ENCODE results near the gene NECTIN1. TPM values are rescaled to one million over a fixed set of nuclear protein-coding genes. Genes with fewer than 3 reads are reported as not detected.

The NECTIN1 gene
- total and polyA plus RNA-seq, 5 donors, result 5.2 to 14.5 (median 8.1) TPM

DNA sequence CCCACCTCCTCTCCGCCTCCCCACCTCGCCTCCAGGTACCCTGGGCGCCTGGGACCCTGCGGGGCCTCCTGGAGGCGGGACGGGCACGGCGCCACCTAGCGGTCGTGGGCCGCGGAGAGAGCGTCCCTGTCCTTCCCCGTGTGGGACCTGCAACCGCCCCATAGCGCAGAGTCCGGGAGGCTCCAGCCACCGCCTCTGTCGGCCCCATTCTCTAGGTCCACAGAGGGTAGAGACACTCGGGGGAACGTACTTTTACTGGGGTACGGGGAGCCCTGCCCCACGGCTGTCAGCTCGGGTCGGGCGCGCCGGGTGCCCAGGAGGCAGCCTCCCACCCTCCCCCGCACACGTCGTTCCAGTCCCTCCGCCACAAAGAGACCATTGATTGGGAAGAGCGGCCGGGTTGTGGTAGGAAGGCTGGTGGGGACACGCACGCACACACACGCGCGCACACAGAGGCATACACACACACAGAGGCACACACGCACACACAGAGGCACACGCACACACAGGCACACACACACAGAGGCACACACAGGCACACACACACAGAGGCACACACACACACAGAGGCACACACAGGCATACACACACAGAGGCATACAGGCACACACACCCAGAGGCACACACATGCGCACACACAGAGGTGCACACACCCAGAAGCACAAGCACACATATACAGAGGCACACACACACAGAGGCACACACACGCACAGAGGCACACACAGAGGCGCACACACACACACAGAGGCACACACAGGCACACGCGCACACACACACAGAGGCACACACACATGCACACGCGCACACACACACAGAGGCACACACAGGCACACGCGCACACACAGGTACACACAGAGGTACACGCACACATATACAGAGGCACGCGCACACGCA lies 12.6 kb upstream of the NECTIN1 start:
- WGBS, result 12% methylated on average over 54 of the region's 54 CpGs
- intact Hi-C loops (cut with DNase I), result no loop called here
- no peaks in the 10 kb centered on the region for H3K9me3 ChIP-seq (ENCODE audit: control insufficient read depth, low read length)
- H3K4me3 ChIP-seq (ENCODE audit: low read length), result peak overlapping the region; percentile 5
- ATAC-seq (peak; percentile 73 to 82), DNase-seq (peak; percentile 55 to 86 (median 83))
- no peaks in the 10 kb centered on the region for H3K27me3 ChIP-seq (ENCODE audit: control insufficient read depth, insufficient read depth)
- H3K4me1 ChIP-seq (ENCODE audit: control insufficient read depth, insufficient read depth, low read length), result no peaks in the 10 kb centered on the region
- H3K27ac ChIP-seq (ENCODE audit: low read length), result no peak overlapping the region

DNA sequence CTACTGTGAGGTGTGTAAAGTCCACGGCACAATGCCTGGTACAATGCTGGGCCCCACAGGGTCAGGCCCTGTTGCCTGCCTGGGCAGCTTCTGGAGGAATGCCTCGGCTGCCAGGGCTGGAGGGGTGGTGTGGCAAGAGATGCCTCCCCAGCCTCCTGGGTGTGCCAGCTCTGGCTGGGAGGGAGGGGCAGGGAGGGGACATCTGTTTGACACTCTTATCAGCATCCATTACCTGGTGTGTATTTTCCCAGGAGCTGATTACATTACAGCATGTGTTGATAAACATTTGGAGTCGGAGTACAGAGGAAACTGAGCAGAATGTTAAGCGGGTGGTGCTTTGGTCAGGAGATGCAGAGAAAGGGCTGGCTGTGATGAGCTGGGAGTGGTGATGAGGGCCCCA lies 11.0 kb upstream of the NECTIN1 start:
- Histone ChIP-seq H3K27me3 (ENCODE audit: control insufficient read depth, insufficient read depth) (no peaks in the 10 kb centered on the region), H3K4me3 (ENCODE audit: low read length) (no peak overlapping the region), H3K4me1 (ENCODE audit: control insufficient read depth, insufficient read depth, low read length) (no peaks in the 10 kb centered on the region), H3K9me3 (ENCODE audit: control insufficient read depth, low read length) (no peaks in the 10 kb centered on the region), H3K27ac (ENCODE audit: low read length) (no peak overlapping the region)
- intact Hi-C loops (cut with DNase I), result no loop called here
- ATAC-seq (no peak), DNase-seq (no peak)
- 83% methylated on average over 4 of the region's 4 CpGs for WGBS

DNA sequence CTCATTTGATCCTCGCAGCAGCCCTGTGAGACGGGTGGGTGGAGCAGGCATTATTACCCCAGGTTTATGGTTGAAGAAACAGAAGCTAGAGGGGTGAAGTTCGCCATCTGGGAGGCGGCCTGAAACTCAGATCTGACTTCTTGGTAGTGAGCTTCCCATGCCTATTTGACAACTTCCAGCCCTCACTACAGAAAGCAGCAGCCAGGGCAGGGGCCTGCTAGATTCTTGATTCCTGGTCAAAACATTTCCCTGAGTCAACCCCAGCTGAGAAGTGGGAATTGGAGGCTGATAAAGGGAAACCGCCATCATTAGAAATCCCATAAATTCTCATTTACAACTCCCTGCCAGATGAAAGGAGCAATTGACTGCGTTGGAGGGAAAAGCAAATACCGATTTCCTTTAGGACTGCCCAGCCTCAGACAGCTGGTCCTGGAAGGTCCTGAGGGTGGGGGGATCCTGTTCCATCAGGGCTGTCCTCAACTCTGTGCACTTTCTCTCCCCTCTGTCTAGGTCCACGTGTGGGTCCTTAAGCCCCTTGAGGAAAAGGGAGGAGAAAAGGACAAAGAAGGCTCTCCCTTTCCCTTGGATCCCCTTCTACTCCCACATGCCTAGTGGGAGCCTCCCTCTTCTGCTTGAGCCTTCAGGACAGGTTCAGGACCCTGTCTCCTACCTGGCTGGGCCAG lies 10.2 kb upstream of the NECTIN1 start:
- Histone ChIP-seq H3K9me3 (ENCODE audit: control insufficient read depth, low read length) (no peaks in the 10 kb centered on the region), H3K4me3 (ENCODE audit: low read length) (no peak overlapping the region), H3K27ac (ENCODE audit: low read length) (no peak overlapping the region), H3K4me1 (ENCODE audit: control insufficient read depth, insufficient read depth, low read length) (no peaks in the 10 kb centered on the region), H3K27me3 (ENCODE audit: control insufficient read depth, insufficient read depth) (no peaks in the 10 kb centered on the region)
- intact Hi-C loops (cut with DNase I), result no loop called here
- no peak for DNase-seq
- no peak for ATAC-seq
- WGBS, result 55% methylated on average over 8 of the region's 8 CpGs

DNA sequence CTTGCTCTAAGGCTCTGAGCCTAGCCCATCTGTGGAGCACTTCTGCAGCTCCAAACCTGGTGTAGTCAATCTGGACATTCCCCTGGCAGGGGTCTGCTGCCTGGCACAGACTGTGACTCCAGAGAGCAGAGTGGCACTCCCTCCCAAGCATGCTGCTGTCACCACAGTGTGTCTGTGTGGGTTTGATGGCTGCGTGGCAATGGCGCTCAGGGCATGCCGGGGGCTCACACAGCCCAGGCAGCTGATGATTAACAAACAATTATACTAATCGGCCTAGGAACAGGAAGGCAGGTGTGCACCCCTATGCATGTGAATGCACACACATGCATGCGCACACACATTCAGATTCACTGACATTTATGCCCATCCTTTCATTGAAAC lies 9.0 kb upstream of the NECTIN1 start:
- WGBS, result 94% methylated on average over 5 of the region's 5 CpGs
- Histone ChIP-seq H3K4me1 (ENCODE audit: control insufficient read depth, insufficient read depth, low read length) (no peaks in the 10 kb centered on the region), H3K27ac (ENCODE audit: low read length) (no peak overlapping the region), H3K9me3 (ENCODE audit: control insufficient read depth, low read length) (no peaks in the 10 kb centered on the region), H3K27me3 (ENCODE audit: control insufficient read depth, insufficient read depth) (no peaks in the 10 kb centered on the region), H3K4me3 (ENCODE audit: low read length) (no peak overlapping the region)
- no peak for ATAC-seq
- intact Hi-C loops (cut with DNase I), result no loop called here
- DNase-seq, result no peak

DNA sequence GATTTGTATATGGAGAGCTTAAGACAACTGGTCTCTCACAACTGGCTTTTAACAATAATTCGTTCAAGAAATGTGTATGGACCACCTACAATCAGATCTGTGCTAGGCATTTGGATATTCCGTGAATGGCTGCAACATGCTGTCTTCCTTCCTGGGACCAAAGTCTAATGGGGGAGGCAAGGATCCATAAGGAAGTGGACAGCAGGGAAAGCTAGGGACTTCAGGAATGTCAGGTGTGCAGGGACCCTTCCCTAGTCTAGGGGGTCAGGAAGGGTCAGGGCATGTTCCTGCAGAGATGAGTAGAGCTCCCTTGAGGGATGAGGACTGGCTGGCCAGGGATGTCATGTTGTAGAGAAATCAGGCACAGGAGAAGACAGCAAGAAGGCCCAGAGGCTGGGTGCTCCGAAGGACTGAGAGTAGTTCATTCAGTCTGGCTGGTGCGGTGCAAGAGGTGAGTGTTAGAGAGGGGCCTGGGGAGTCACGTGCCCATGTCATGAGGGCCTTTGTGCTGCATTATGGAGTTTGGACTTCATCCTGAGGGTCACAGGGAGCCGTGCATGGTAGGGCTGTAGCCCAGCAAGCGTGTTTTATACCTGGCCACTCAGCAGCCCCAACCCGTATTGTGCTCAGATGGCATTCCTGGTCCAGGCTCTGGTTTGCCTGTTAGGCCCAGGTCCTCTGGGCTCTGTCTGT lies 8.5 kb upstream of the NECTIN1 start:
- no peak for ATAC-seq
- H3K27ac ChIP-seq (ENCODE audit: low read length), result no peak overlapping the region
- H3K4me1 ChIP-seq (ENCODE audit: control insufficient read depth, insufficient read depth, low read length), result no peaks in the 10 kb centered on the region
- intact Hi-C loops (cut with DNase I), result no loop called here
- no peaks in the 10 kb centered on the region for H3K9me3 ChIP-seq (ENCODE audit: control insufficient read depth, low read length)
- 95% methylated on average over 8 of the region's 8 CpGs for WGBS
- no peak overlapping the region for H3K4me3 ChIP-seq (ENCODE audit: low read length)
- no peaks in the 10 kb centered on the region for H3K27me3 ChIP-seq (ENCODE audit: control insufficient read depth, insufficient read depth)
- no peak for DNase-seq

DNA sequence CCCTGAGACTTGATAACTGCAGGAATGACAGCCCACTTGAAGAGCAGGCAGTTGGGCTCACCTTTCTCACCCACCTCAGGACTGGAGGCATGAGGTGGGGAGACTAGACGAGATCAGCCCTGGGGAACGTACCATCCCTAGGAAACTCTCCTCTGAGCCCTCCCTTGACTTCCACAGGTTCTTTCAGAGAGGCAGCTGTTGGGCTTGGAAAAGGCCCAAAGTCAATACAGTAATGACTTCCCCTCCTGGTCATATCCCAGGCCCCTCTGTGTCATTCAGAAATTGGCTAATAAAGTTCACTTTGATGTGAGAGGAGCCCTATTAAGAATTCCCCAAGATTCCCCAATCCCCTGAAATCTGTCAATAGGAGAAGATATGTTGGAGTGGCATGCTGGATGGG lies 5.8 kb upstream of the NECTIN1 start:
- intact Hi-C loops (cut with DNase I), result no loop called here
- 59% methylated on average over 2 of the region's 2 CpGs for WGBS
- no peaks in the 10 kb centered on the region for H3K4me1 ChIP-seq (ENCODE audit: control insufficient read depth, insufficient read depth, low read length)
- H3K27ac ChIP-seq (ENCODE audit: low read length), result no peak overlapping the region
- ATAC-seq (no peak), DNase-seq (no peak)
- H3K27me3 ChIP-seq (ENCODE audit: control insufficient read depth, insufficient read depth), result no peaks in the 10 kb centered on the region
- H3K9me3 ChIP-seq (ENCODE audit: control insufficient read depth, low read length), result no peaks in the 10 kb centered on the region
- H3K4me3 ChIP-seq (ENCODE audit: low read length), result no peak overlapping the region

DNA sequence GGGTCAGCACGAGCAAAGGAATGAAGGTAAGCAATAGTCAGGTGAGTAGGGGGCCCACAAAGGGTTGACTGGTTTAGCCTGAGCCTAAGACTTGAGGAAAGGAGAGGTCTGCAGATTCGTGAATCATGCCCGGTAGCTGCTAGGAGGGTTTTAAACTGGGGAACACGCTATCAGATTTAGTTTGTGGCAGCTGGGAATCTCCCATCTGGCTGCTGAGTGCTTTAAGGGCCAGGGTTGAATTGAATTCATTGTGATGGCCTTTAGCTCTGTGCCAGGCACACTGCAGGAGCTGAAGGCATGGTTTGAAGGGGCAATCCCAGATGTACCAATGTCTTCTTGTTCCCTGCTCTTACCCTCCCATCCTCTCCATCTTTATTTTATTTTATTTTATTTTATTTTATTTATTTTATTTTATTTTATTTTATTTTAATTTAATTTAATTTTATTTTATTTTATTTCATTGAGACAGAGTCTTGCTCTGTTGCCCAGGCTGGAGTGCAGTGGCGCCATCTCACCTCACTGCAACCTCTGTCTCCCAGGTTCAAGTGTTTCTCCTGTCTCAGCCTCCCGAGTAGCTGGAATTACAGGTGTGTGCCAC lies 1.9 kb upstream of the NECTIN1 start:
- H3K4me1 ChIP-seq (ENCODE audit: control insufficient read depth, insufficient read depth, low read length), result no peaks in the 10 kb centered on the region
- no peak overlapping the region for H3K4me3 ChIP-seq (ENCODE audit: low read length)
- no peak for ATAC-seq
- H3K9me3 ChIP-seq (ENCODE audit: control insufficient read depth, low read length), result no peaks in the 10 kb centered on the region
- WGBS, result 83% methylated on average over 6 of the region's 6 CpGs
- H3K27ac ChIP-seq (ENCODE audit: low read length), result no peak overlapping the region
- DNase-seq, result no peak
- no peaks in the 10 kb centered on the region for H3K27me3 ChIP-seq (ENCODE audit: control insufficient read depth, insufficient read depth)
- intact Hi-C loops (cut with DNase I), result no loop called here

DNA sequence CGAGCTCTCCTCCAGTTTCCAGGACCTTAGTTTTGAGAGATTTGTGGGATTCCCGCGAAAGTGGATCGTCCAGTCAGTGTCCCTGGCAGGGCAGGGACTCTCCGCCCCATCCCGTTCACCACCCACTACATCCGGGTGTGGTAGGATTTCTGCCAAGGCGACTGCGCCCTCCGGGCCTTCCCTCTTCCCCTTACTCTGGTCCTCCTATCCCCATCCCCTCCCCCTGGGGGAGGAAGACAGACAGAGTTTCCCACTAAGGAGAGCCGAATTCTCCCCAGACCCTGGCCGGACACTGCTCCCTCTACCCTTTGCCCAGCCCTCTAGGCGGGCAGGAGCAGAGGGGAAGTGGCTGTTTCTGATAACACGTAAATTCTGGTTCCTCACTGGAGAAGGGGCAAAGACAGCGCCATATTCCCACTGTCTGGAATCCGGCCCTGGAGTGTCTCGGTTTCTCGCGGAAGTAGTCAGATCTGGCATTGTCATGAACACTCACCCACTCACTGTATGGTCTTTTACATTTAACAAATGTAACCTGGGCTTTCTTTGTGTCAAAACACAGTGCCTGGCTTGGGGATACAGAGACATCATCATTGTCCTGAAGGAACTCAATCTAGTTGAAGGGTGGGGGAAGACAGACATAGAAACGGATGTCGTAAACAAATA lies 1.1 kb upstream of the NECTIN1 start:
- intact Hi-C loops (cut with DNase I), result loop anchor here in 3 of 4 donors (5.0 to 10.0 kb wide), 3 partner anchors 58 to 245 kb away; no protein-coding TSS in a partner anchor
- WGBS, result 13% methylated on average over 21 of the region's 21 CpGs
- no peaks in the 10 kb centered on the region for H3K9me3 ChIP-seq (ENCODE audit: control insufficient read depth, low read length)
- ATAC-seq (peak; percentile 89 to 92), DNase-seq (peak; percentile 86 to 92 (median 91))
- peak overlapping the region; percentile 1 for H3K27ac ChIP-seq (ENCODE audit: low read length)
- H3K27me3 ChIP-seq (ENCODE audit: control insufficient read depth, insufficient read depth), result no peaks in the 10 kb centered on the region
- H3K4me3 ChIP-seq (ENCODE audit: low read length), result peak overlapping the region; percentile 52
- no peaks in the 10 kb centered on the region for H3K4me1 ChIP-seq (ENCODE audit: control insufficient read depth, insufficient read depth, low read length)

DNA sequence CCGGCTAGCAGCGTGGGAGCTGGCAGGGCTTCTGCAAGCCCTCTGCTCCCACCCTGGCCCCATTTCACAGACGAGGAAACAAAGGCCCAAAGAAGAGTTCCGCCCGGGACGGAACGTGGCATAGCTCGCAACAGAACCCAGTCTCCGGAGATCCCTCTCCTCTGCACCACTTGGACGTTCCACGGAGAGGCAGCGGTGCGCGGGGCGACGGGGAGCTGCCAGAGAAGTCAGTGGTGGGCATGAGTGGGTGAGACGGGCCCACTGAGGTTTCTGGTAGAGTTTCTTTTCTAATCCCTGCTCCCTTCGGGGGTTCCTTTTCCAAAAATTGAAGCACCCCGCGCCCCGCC lies 554 bp upstream of the NECTIN1 start:
- Histone ChIP-seq H3K27ac (ENCODE audit: low read length) (no peak overlapping the region), H3K27me3 (ENCODE audit: control insufficient read depth, insufficient read depth) (no peaks in the 10 kb centered on the region), H3K9me3 (ENCODE audit: control insufficient read depth, low read length) (no peaks in the 10 kb centered on the region), H3K4me3 (ENCODE audit: low read length) (peak overlapping the region; percentile 52), H3K4me1 (ENCODE audit: control insufficient read depth, insufficient read depth, low read length) (no peaks in the 10 kb centered on the region)
- WGBS, result 1% methylated on average over 21 of the region's 21 CpGs
- no peak for DNase-seq
- peak; percentile 2 to 23 for ATAC-seq
- intact Hi-C loops (cut with DNase I), result loop anchor here in 3 of 4 donors (5.0 to 10.0 kb wide), 3 partner anchors 57 to 245 kb away; no protein-coding TSS in a partner anchor

DNA sequence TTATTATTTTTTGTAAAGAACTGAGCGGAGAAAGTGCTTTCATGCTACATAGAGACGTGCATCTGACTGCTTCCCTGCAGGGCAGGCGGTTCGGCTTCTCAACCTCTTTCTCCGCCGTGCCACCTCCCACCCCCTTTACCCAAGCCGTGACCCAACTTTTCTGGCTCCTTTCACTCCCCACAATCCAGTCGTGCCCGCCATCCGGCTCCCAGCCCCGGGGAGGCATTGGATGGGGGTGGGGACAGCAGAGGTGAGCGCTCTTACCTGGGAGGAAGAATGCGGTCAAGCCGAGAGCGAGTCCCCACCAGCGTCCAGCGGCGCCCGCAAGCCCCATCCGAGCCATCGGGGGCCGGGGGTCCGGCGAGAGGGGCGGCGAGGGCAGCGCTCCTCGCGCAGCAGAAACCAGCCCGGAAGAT lies 781 bp downstream of the NECTIN1 start:
- Histone ChIP-seq H3K9me3 (ENCODE audit: control insufficient read depth, low read length) (no peaks in the 10 kb centered on the region), H3K27me3 (ENCODE audit: control insufficient read depth, insufficient read depth) (no peaks in the 10 kb centered on the region), H3K4me3 (ENCODE audit: low read length) (peak overlapping the region; percentile 52), H3K27ac (ENCODE audit: low read length) (peak overlapping the region; percentile 4), H3K4me1 (ENCODE audit: control insufficient read depth, insufficient read depth, low read length) (no peaks in the 10 kb centered on the region)
- intact Hi-C loops (cut with DNase I), result loop anchor here in 3 of 4 donors (5.0 to 10.0 kb wide), 3 partner anchors 56 to 243 kb away; no protein-coding TSS in a partner anchor
- under 1% methylated on average over 30 of the region's 30 CpGs for WGBS
- ATAC-seq (no peak), DNase-seq (no peak)
